Fibroblast of mammary gland (primary cell): ENCODE results near the gene KCNN4.
A peak's percentile ranks its signal among the peaks of the same experiment; 100 is the strongest.

Experiments
- DNase-seq: peaks from one replicate; pipeline ENCODE4 v3.0.0-alpha.2; 2010; ENCODE audit warnings: low read depth
- H3K4me3 ChIP-seq: 2 replicates; pipeline ENCODE4 v1.5.1; 2011; ENCODE audit warnings: low read depth, mild to moderate bottlenecking, low read length, moderate library complexity; ENCODE audit not compliant: control insufficient read depth
- CTCF ChIP-seq: conservative IDR thresholded peaks from 2 replicates; pipeline ENCODE4 v1.5.1; 2011; ENCODE audit warnings: low read depth, low read length, inconsistent platforms; ENCODE audit not compliant: control insufficient read depth, insufficient read depth

Gene KCNN4

GRCh38 chr19:43773725-43774102, 7.1 kb downstream of the KCNN4 start:
- no peak for DNase-seq
- no peak for TF ChIP-seq CTCF
- no peak overlapping the region for H3K4me3 ChIP-seq

GRCh38 chr19:43769256-43769655, 11.5 kb downstream of the KCNN4 start:
- no peak for TF ChIP-seq CTCF
- DNase-seq = no peak
- H3K4me3 ChIP-seq = no peak overlapping the region

GRCh38 chr19:43768273-43769050, 12.3 kb downstream of the KCNN4 start:
- peak; percentile 34 for DNase-seq
- no peak overlapping the region for H3K4me3 ChIP-seq
- TF ChIP-seq CTCF = no peak

- TF ChIP-seq CTCF = no peak
Observed at GRCh38 chr19:43767818-43768217, 13.0 kb downstream of the KCNN4 start.

GRCh38 chr19:43767316-43767715, 13.5 kb downstream of the KCNN4 start:
- no peak for DNase-seq
- no peak for TF ChIP-seq CTCF
- no peak overlapping the region for H3K4me3 ChIP-seq

More at GRCh38 chr19:43767818-43768217, 13.0 kb downstream of the KCNN4 start:
- H3K4me3 ChIP-seq = no peak overlapping the region
- DNase-seq = no peak

GRCh38 chr19:43766755-43767043, 14.1 kb downstream of the KCNN4 start:
- no peak for DNase-seq
- no peak overlapping the region for H3K4me3 ChIP-seq
- TF ChIP-seq CTCF = no peak
